ENCODE data around the gene DYNC1LI2. TPM values are rescaled to one million over a fixed set of nuclear protein-coding genes. Genes with fewer than 3 reads are reported as not detected.
A peak's percentile ranks its signal among the peaks of the same experiment; 100 is the strongest.

Gene DYNC1LI2
- total and polyA plus RNA-seq, 2 of the 8 experiments (the other 6 are each of a cell fraction or from before 2014, with no cell fraction given) = 35.0 to 70.8 TPM

GRCh38 chr16:66731101-66731500 lies 20.3 kb downstream of the DYNC1LI2 start:
- Histone ChIP-seq H4K8ac (ENCODE audit: extremely low read depth, insufficient read depth, low read length) (no peak overlapping the region), H2AFZ (ENCODE audit: low read length) (no peak overlapping the region), H3K14ac (ENCODE audit: insufficient read length) (no peak overlapping the region), H3K4me1 (replicated peaks in 1 of 4; ENCODE audit: control insufficient read depth in 3 of 4, insufficient read depth in 4 of 4, low read length in 3 of 4) (peaks cover 0 to 6% (median 5%) of the 10 kb centered on the region in 4 experiments; a peak in 6 of 7 replicates), H4K91ac (replicated peaks; ENCODE audit: insufficient read length, low read length) (no peak overlapping the region), H3K36me3 (ENCODE audit: control insufficient read depth in 2 of 4, insufficient read depth in 4 of 4, low read length in 3 of 4) (peaks cover 13 to 89% (median 67%) of the 10 kb centered on the region in 4 experiments), H3K18ac (ENCODE audit: extremely low read depth, low read length) (no peak overlapping the region), H3K23me2 (ENCODE audit: low read depth, low read length) (no peaks in the 10 kb centered on the region; the same call in 1 of the 2 replicates), H2BK5ac (ENCODE audit: low read depth, low read length) (0 out of 2 replicates have a peak overlapping the region, but pooled peaks have one; percentile 9), H3K4me2 (ENCODE audit: insufficient read depth in 1 of 2, low read depth in 2 of 2, low read length in 2 of 2) (no peak overlapping the region), H3K27ac (ENCODE audit: low read depth, low read length) (no peak overlapping the region), H3K27me3 (replicated peaks in 1 of 4; ENCODE audit: control insufficient read depth in 3 of 4, extremely low read depth in 1 of 4, insufficient read depth in 3 of 4, low read length in 3 of 4) (no peaks in the 10 kb centered on the region), H3K79me2 (ENCODE audit: control insufficient read depth in 1 of 2, insufficient read depth in 2 of 2, low read length in 2 of 2) (peaks cover 0 to 3% of the 10 kb centered on the region in 2 experiments; a peak in 1 of 4 replicates), H4K20me1 (replicated peaks in 1 of 2; ENCODE audit: control insufficient read depth in 1 of 2, insufficient read depth in 2 of 2, low read length in 2 of 2) (peaks cover 2 to 4% of the 10 kb centered on the region in 2 experiments), H3K79me1 (ENCODE audit: low read depth, low read length) (no peaks in the 10 kb centered on the region; the same call in 1 of the 2 replicates), H2BK120ac (replicated peaks; ENCODE audit: low read depth, low read length) (no peak overlapping the region), H3K9me3 (ENCODE audit: insufficient read depth in 2 of 2, low read depth in 1 of 2, low read length in 1 of 2) (no peaks in the 10 kb centered on the region), H2BK20ac (ENCODE audit: low read length) (no peak overlapping the region), H4K5ac (ENCODE audit: insufficient read length, low read depth, low read length) (no peak overlapping the region), H2BK12ac (ENCODE audit: low read depth, low read length) (no peak overlapping the region), H3K23ac (ENCODE audit: insufficient read length) (no peak overlapping the region), H3K4me3 (ENCODE audit: extremely low read depth in 1 of 4, insufficient read depth in 2 of 4, low read depth in 3 of 4, low read length in 4 of 4) (no peak overlapping the region), H2BK15ac (ENCODE audit: low read length) (peak overlapping the region; percentile 73; the same call in 1 of the 2 replicates), H2AK5ac (ENCODE audit: low read depth, low read length) (no peak overlapping the region), H3K56ac (replicated peaks; ENCODE audit: insufficient read length, low read depth, low read length) (no peak overlapping the region), H3K4ac (replicated peaks; ENCODE audit: insufficient read length, low read depth, low read length) (no peak overlapping the region), H3K9ac (replicated peaks in 1 of 4; ENCODE audit: extremely low read depth in 1 of 4, low read depth in 3 of 4, low read length in 3 of 4) (no peak overlapping the region)
- FAIRE-seq = no peak
- no peak for DNase-seq (ENCODE audit: low read depth in 1 of 2, low spot score in 2 of 2)
- TF ChIP-seq FOSL1 (IDR thresholded peaks at IDR 0.05; ENCODE audit: insufficient read depth, low read depth, low read length) (no peak), EZH2 (IDR thresholded peaks at IDR 0.05; ENCODE audit: low read depth, low read length, severe bottlenecking) (no peak), GABPA (IDR thresholded peaks at IDR 0.05; ENCODE audit: borderline replicate concordance, insufficient read depth, low read length) (no peak), E2F6 (IDR thresholded peaks at IDR 0.05) (no peak), SRF (IDR thresholded peaks at IDR 0.05; ENCODE audit: low read depth, low read length) (no peak)
- POLR2A ChIA-PET (ENCODE audit: partially characterized antibody) = interaction anchor here (0.6 to 6.9 kb wide), 8 partner anchors 9 to 149 kb away, joined by 3 to 57 read pairs (median 4); partner anchors contain the start of gene PDP2
- CTCF ChIA-PET (ENCODE audit: partially characterized antibody) = interaction anchor here (0.8 to 8.6 kb wide), 14 partner anchors 9 to 150 kb away, joined by 3 to 170 read pairs (median 4); partner anchors contain the start of gene CMTM4
- WGBS, 2 experiments (ENCODE audit: extremely low coverage in 1 of 2, insufficient coverage in 1 of 2, insufficient read length in 1 of 2, insufficient replicate concordance in 2 of 2, low coverage in 1 of 2, low lambda C conversion rate in 2 of 2, missing lambda C conversion rate in 1 of 2) = 81% methylated on average over 7 of the region's 7 CpGs; no CpG with 5 or more reads in 1 of the 2 experiments
